Hepatocyte (in vitro differentiated cells): ENCODE measurements around the gene FGFBP1.

Experiments used
- EZH2 ChIP-seq: fragments of 200-600 bp; sonication (generic); IDR thresholded peaks from 2 replicates; pipeline ENCODE4 v1.6.1; 2016; ENCODE audit warnings: antibody characterized with exemption, mild to moderate bottlenecking, borderline replicate concordance
- EZH2phosphoT487 ChIP-seq: fragments of 200-600 bp; sonication (generic); IDR thresholded peaks from one replicate; pipeline ENCODE4 v1.6.1; 2018; ENCODE audit warnings: antibody characterized with exemption, mild to moderate bottlenecking, low read depth, moderate library complexity; ENCODE audit not compliant: unreplicated experiment, severe bottlenecking
- TF ChIP-seq, protein P1 (sequence below): fragments of 200-600 bp; sonication (generic); IDR thresholded peaks from 2 replicates; pipeline ENCODE4 v1.5.1; 2016; ENCODE audit warnings: antibody characterized with exemption, mild to moderate bottlenecking; ENCODE audit not compliant: poor library complexity

DNA sequence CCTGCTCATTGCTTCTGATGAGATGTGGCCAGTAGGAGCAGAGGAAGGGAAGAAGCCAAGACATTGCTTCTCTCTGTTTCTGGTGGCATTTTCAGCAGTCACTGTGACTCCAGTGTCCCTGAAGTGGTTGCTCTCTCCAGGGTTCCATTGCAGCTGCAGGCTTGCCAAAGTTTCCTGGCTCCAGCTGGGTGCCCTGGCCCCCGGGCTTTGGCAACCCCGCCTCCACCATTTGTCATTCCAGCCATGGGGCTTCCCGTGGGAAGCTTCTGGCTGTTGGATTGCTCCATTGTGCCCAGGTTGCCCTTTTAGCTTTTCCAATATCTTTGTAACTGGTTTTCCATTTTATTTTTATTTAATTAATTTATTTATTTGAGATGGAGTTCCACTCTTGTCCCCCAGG, 12.7 kb downstream of the FGFBP1 start:
- TF ChIP-seq, protein P1, sequence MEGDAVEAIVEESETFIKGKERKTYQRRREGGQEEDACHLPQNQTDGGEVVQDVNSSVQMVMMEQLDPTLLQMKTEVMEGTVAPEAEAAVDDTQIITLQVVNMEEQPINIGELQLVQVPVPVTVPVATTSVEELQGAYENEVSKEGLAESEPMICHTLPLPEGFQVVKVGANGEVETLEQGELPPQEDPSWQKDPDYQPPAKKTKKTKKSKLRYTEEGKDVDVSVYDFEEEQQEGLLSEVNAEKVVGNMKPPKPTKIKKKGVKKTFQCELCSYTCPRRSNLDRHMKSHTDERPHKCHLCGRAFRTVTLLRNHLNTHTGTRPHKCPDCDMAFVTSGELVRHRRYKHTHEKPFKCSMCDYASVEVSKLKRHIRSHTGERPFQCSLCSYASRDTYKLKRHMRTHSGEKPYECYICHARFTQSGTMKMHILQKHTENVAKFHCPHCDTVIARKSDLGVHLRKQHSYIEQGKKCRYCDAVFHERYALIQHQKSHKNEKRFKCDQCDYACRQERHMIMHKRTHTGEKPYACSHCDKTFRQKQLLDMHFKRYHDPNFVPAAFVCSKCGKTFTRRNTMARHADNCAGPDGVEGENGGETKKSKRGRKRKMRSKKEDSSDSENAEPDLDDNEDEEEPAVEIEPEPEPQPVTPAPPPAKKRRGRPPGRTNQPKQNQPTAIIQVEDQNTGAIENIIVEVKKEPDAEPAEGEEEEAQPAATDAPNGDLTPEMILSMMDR = no peak
- TF ChIP-seq EZH2phosphoT487 (no peak), EZH2 (no peak)
